Ramos (cell line): ENCODE results near the gene DBF4.
"Not testable (repeated sequence)": the region's sequence is repeated elsewhere in the genome, so short reads cannot be mapped to it uniquely, and the experiment has no call there.

Experiments
- in situ Hi-C: fragments of 300-500 bp; cut with MboI; formaldehyde crosslinking; loops from one replicate; pipeline ENCODE4 v1.14.3; 2022; ENCODE audit warnings: low sequenced_read_pairs; ENCODE audit not compliant: unreplicated experiment

DBF4 gene

GRCh38 chr7:87876040-87876868, at the start of gene DBF4, which contains the start of gene SLC25A40:
Gene DBF4, plus strand, starts transcription at chr7:87876493. Its CDS starts 240 bp downstream, at chr7:87876733.
Gene SLC25A40, minus strand, starts transcription at chr7:87876360. Its CDS starts 17,633 bp downstream, at chr7:87858727.
- in situ Hi-C loops, result no loop called here

DNA sequence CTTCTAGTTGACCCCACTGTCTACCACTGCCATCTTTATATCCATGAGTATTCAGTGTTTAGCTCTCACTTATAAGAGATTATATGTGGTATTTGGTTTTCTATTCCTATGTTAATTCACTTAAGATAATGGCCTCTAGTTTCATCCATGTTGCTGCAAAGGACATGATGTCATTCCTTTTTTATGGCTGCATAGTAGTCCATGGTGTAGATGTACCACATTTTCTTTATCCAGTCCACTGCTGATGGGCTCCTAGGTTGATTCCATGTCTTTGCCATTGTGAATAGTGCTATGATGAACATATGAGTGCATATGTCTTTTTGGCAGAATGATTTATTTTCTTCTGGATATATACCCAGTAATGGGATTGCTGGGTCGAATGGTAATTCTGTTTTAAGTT, 47.9 kb upstream of the DBF4 start:
- in situ Hi-C loops, result not testable (repeated sequence)

GRCh38 chr7:87831097-87831496, 45.2 kb upstream of the DBF4 start:
- in situ Hi-C loops, result no loop called here

DNA sequence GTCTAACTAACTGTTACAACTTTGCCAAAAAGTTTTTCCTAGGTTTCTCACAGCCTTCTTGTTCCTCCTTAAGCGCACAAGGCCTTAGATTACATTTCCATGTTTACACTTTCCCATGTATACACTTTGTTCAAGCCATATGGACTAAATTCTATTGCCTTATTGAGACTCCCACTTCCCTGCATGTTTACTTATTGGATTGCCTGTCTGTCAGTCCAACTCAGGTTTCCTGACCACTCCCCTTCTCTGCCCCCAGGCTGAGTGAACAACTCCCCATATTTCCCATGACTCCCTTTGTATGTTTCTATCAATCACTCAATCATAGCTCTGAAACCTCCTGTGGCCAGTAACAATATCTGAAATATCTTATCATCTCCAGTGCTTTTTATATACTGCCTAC, 43.2 kb upstream of the DBF4 start:
- in situ Hi-C loops, result no loop called here

DNA sequence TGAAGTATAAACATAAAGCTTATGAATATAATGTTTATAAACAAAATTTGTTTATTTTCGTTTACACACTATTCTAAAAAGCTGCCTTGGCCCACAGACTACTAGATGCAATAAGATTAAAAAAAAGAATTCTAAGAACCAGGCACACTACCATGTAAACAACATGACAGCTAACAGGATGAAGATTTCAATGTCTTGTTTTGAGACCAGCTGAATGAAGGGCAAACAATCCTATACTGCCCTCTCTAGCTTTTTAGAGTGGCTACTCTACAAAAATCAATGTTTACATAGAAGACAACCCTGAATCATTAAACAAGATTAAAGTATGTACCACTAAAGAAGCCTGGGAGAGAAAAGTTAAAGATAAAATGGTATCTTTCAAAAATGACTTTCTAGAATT, 38.7 kb upstream of the DBF4 start:
- in situ Hi-C loops, result no loop called here

GRCh38 chr7:87850836-87851593, 25.3 kb upstream of the DBF4 start:
- in situ Hi-C loops, result no loop called here

DNA sequence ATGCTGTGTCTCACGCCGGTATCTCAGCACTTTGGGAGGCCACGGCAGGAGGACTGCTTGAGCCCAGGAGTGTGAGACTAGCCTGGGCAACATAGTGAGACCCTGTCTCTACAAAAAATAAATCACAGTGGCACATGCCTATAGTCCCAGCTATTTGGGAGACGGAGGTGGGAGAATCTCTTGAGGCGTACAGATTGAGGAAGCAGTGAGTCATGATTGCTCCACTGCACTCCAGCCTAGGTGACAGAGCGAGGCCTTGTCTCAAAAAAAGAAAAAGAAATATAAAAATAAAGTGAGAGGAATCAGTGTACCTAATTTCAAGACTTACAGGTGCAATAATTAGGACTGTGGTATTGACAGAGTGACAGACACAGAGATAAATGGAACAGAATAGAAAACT, 24.0 kb upstream of the DBF4 start:
- in situ Hi-C loops, result no loop called here

DNA sequence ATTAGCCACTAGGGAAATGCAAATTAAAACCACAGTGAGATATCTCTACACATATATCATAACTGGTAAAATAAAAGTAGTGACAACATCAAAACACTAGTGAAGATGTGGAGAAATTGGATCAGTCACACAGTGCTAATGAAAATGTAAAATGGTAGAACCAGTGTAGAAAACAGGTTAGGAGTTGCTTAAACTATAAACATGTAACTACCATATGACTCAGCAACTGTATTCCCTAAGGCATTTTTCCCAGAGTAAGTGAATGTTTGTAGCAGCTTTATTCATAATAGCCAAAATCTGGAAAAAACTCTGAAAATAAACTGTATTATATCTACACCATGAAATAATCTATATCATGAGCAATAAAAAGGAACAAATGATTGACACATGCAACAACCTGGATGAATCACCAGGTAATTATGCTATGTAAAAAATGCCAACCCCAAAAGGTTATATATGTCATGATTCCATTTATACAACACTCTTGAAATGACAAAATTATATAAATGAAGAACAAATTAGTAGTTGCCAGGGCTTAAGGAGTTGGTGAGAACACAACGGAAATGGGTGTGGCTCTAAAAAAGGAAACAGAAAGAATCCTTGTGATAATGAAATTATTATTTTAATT, 22.9 kb upstream of the DBF4 start:
- in situ Hi-C loops, result no loop called here

- in situ Hi-C loops, result no loop called here
Observed at GRCh38 chr7:87858417-87859100, 17.7 kb upstream of the DBF4 start.

DNA sequence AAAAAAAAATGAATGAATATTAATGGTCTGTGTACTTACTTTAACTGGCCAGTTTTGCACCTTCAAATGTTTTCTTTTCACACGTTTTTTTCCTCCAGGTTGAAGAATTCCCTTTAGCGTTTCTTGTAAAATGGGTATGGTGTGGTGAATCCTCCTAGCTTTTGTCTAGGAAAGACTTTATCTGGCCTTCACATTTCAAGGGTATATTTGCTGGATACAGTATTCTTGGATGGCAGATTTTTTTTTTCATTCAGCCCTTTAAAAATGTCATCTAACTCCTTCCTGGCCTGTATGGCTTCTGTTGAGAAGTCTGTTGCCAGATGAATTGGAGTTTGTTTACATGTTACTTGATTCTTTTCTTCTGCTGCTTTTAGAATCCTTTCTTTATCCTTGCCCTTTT, 10.2 kb upstream of the DBF4 start:
- in situ Hi-C loops, result no loop called here

GRCh38 chr7:87866533-87866932, 9.8 kb upstream of the DBF4 start:
- in situ Hi-C loops, result not testable (repeated sequence)

- in situ Hi-C loops, result no loop called here
Observed at GRCh38 chr7:87870471-87870870, 5.8 kb upstream of the DBF4 start.

DNA sequence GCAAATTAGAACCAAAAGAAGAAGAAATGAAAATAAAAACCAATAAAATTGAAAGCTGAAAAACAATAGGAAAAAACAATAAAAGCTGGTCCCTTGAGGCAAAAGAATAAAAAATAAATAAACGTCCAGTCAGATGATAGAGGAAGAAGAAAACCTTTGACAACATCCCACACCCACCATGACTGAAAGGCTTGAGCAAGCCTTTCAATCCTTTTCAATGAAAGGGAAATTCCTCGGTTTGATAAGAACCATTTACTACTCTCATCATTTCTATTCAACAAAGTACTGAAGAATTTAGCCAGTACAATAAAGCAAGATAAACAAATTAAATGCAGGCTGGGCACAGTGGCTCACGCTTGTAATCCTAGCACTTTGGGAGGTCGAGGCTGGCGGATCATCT, 3.9 kb upstream of the DBF4 start:
- in situ Hi-C loops, result no loop called here

GRCh38 chr7:87873328-87873727, 3.0 kb upstream of the DBF4 start:
- in situ Hi-C loops, result not testable (repeated sequence)

DNA sequence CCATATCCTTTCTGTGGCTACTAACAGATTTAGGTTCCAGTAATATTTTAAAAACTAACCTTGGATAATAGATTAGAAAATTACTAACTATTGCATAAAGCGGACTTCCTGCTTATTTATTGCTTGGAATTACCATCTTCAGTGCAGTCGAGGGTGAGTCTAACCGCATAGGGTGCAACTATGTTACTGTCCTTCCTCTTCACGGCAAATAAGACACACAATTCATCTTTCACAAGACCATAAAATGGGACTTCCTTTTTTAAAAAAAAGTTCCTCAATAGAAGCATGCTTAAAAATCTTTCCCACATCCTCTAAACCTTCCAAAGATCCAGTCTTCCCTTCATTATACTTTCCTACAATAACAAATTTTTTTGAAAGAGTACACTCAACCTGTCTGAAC, 2.2 kb upstream of the DBF4 start:
- in situ Hi-C loops, result no loop called here

DNA sequence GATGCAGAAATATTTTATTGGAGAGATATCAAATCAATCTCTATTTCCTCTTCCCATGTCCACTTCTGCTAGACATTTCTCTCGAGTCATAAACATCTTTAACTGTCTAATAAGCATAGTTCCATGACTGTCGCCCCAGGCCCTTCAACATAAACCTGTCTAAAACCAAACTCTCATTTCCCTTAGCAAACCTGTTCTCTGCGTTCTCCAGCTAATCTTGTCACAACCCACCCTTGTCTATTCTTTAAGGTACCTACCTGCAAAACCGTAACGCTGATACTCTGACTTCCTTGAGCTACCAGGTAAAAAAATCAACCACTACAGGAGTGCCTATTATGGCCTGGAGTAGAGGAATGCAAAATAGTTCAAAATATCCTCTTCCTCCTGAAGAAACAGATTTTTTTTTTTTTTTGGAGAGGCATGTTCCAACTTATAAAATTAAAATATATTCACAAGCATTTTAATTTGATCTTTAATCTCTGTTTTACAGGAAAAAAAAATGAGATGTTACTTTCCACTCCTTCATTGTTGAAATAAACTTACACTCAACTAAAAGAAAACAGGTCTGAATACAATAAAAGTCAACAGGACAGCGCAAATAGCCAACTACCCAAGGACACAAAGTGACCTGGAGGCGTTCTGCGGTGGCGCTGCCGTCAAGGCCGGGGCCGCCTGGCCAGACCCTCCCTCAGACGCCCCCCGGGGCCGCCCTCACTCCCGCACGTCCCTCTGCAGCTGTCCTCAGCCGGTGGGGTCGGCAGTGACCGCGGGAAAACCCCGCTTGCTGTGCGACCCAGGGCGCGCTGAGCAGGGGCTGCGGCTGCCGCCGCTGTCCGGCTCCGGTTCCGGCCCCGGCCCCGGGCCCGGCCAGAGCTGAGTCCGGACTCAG, 898 bp upstream of the DBF4 start:
- in situ Hi-C loops, result no loop called here

- in situ Hi-C loops, result no loop called here
Observed at GRCh38 chr7:87876869-87877234, 559 bp downstream of the DBF4 start.

- in situ Hi-C loops, result no loop called here
Observed at GRCh38 chr7:87877366-87878040, 1.2 kb downstream of the DBF4 start.

DNA sequence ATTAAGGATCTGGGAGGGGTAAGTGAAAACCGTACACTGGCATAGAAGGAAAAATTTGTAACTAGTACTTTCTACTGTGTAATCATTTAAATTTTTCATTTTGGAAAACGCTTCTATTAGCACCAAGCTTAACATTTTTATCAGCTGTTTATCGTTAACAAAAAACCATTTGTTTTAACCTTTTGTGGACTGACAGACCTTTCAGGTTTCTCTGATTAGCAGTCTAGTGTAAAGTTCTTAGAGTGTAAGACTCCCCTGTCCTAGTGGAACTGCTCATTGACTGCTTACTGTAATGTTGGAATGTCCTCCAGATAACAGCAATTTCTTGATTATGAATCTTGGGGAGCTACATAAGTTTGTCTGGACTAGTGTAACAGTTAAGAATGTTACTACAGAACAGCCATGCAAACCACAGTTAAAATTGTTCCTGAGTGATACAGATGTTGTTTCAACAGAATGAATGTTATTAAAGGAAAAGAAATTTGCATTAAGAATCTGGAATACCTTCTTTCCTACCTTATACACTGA, 2.0 kb downstream of the DBF4 start:
- in situ Hi-C loops, result no loop called here
